HG03378 (cell line): ENCODE data around the gene EIF4E3.

ENCODE experiments used
- ATAC-seq: cut with Tn5 transposase; IDR thresholded peaks from one replicate; pipeline ENCODE4 v1.9.1; 2021; ENCODE audit warnings: mild to moderate bottlenecking, moderate library complexity; ENCODE audit not compliant: unreplicated experiment

EIF4E3 gene

GRCh38 chr3:71652781-71653413 lies 72.3 kb downstream of the EIF4E3 start:
- no peak for ATAC-seq

- no peak for ATAC-seq
Observed at GRCh38 chr3:71651625-71652024, 73.6 kb downstream of the EIF4E3 start.

- no peak for ATAC-seq
Observed at GRCh38 chr3:71650372-71650771, 74.8 kb downstream of the EIF4E3 start.

GRCh38 chr3:71649757-71650156 lies 75.4 kb downstream of the EIF4E3 start:
- no peak for ATAC-seq

GRCh38 chr3:71647751-71648150 lies 77.5 kb downstream of the EIF4E3 start:
- no peak for ATAC-seq

GRCh38 chr3:71646971-71647370 lies 78.2 kb downstream of the EIF4E3 start:
- ATAC-seq, result no peak

GRCh38 chr3:71645140-71645539 lies 80.1 kb downstream of the EIF4E3 start:
- ATAC-seq, result no peak

GRCh38 chr3:71641674-71642073 lies 83.5 kb downstream of the EIF4E3 start:
- ATAC-seq, result no peak

GRCh38 chr3:71640331-71640983 lies 84.7 kb downstream of the EIF4E3 start:
- ATAC-seq, result no peak

- ATAC-seq, result no peak
Observed at GRCh38 chr3:71636482-71636881, 88.7 kb downstream of the EIF4E3 start.

GRCh38 chr3:71636001-71636400 lies 89.2 kb downstream of the EIF4E3 start:
- ATAC-seq, result no peak

GRCh38 chr3:71634671-71635070 lies 90.5 kb downstream of the EIF4E3 start:
- ATAC-seq, result no peak

GRCh38 chr3:71629711-71630110 lies 95.5 kb downstream of the EIF4E3 start:
- no peak for ATAC-seq

- ATAC-seq, result no peak
Observed at GRCh38 chr3:71629289-71629688, 95.9 kb downstream of the EIF4E3 start.

- ATAC-seq, result no peak
Observed at GRCh38 chr3:71628522-71628921, 96.7 kb downstream of the EIF4E3 start.

- ATAC-seq, result no peak
Observed at GRCh38 chr3:71625676-71626075, 99.5 kb downstream of the EIF4E3 start.
